ENCODE data around the gene WDR41. TPM values are rescaled to one million over a fixed set of nuclear protein-coding genes. Genes with fewer than 3 reads are reported as not detected.

The WDR41 gene
- polyA plus RNA-seq, 3 donors from 2014 or later = 27.9 to 39.8 (median 28.8) TPM

GRCh38 chr5:77431286-77431685, 60.8 kb downstream of the WDR41 start:
- Mint-ChIP-seq H3K4me3 (no peak overlapping the region), H3K27ac (no peak overlapping the region), H3K9me3 (no peaks in the 10 kb centered on the region), H3K4me1 (no peaks in the 10 kb centered on the region), H3K36me3 (peaks cover 36 to 58% (median 40%) of the 10 kb centered on the region in 3 donors), H3K27me3 (ENCODE audit: low read depth in 3 of 3) (peaks cover 0 to 3% (median 0%) of the 10 kb centered on the region in 3 donors)
- no peak for DNase-seq

GRCh38 chr5:77430726-77431125, 61.4 kb downstream of the WDR41 start:
- Mint-ChIP-seq H3K4me3 (no peak overlapping the region), H3K27me3 (ENCODE audit: low read depth in 3 of 3) (peaks cover 0 to 3% (median 0%) of the 10 kb centered on the region in 3 donors), H3K36me3 (peaks cover 35 to 52% (median 37%) of the 10 kb centered on the region in 3 donors), H3K9me3 (no peaks in the 10 kb centered on the region), H3K27ac (no peak overlapping the region), H3K4me1 (no peaks in the 10 kb centered on the region)
- DNase-seq = no peak

GRCh38 chr5:77428526-77428925, 63.6 kb downstream of the WDR41 start:
- no peaks in the 10 kb centered on the region for H3K4me1 Mint-ChIP-seq
- H3K27me3 Mint-ChIP-seq (ENCODE audit: low read depth in 3 of 3) = no peaks in the 10 kb centered on the region
- H3K27ac Mint-ChIP-seq = no peak overlapping the region
- H3K9me3 Mint-ChIP-seq = no peaks in the 10 kb centered on the region
- no peak overlapping the region for H3K4me3 Mint-ChIP-seq
- no peak for DNase-seq
- peaks cover 29 to 48% (median 40%) of the 10 kb centered on the region in 3 donors for H3K36me3 Mint-ChIP-seq

GRCh38 chr5:77427998-77428397, 64.1 kb downstream of the WDR41 start:
- DNase-seq = no peak
- no peaks in the 10 kb centered on the region for H3K4me1 Mint-ChIP-seq

GRCh38 chr5:77426670-77427069, 65.4 kb downstream of the WDR41 start:
- Mint-ChIP-seq H3K4me1 (no peaks in the 10 kb centered on the region), H3K27me3 (ENCODE audit: low read depth in 3 of 3) (no peaks in the 10 kb centered on the region), H3K9me3 (no peaks in the 10 kb centered on the region), H3K27ac (no peak overlapping the region), H3K36me3 (peaks cover 19 to 34% (median 32%) of the 10 kb centered on the region in 3 donors), H3K4me3 (no peak overlapping the region)
- DNase-seq = no peak

More at GRCh38 chr5:77427998-77428397, 64.1 kb downstream of the WDR41 start:
- H3K9me3 Mint-ChIP-seq = no peaks in the 10 kb centered on the region
- no peaks in the 10 kb centered on the region for H3K27me3 Mint-ChIP-seq (ENCODE audit: low read depth in 3 of 3)
- H3K4me3 Mint-ChIP-seq = no peak overlapping the region
- peaks cover 26 to 45% (median 39%) of the 10 kb centered on the region in 3 donors for H3K36me3 Mint-ChIP-seq
- H3K27ac Mint-ChIP-seq = no peak overlapping the region

GRCh38 chr5:77425998-77426659, 66.0 kb downstream of the WDR41 start:
- no peak for DNase-seq
- Mint-ChIP-seq H3K36me3 (peaks cover 14 to 29% (median 26%) of the 10 kb centered on the region in 3 donors), H3K27ac (no peak overlapping the region), H3K4me1 (no peaks in the 10 kb centered on the region), H3K9me3 (no peaks in the 10 kb centered on the region), H3K4me3 (no peak overlapping the region), H3K27me3 (ENCODE audit: low read depth in 3 of 3) (no peaks in the 10 kb centered on the region)

GRCh38 chr5:77425420-77425819, 66.7 kb downstream of the WDR41 start:
- Mint-ChIP-seq H3K36me3 (peaks cover 8 to 22% (median 19%) of the 10 kb centered on the region in 3 donors), H3K27me3 (ENCODE audit: low read depth in 3 of 3) (peaks cover 0 to 3% (median 0%) of the 10 kb centered on the region in 3 donors), H3K4me3 (no peak overlapping the region), H3K27ac (no peak overlapping the region), H3K9me3 (no peaks in the 10 kb centered on the region), H3K4me1 (no peaks in the 10 kb centered on the region)
- DNase-seq = no peak

- H3K27me3 Mint-ChIP-seq (ENCODE audit: low read depth in 3 of 3) = peaks cover 0 to 3% (median 0%) of the 10 kb centered on the region in 3 donors
- H3K4me1 Mint-ChIP-seq = no peaks in the 10 kb centered on the region
- H3K9me3 Mint-ChIP-seq = no peaks in the 10 kb centered on the region
Observed at GRCh38 chr5:77424921-77425320, 67.2 kb downstream of the WDR41 start.

GRCh38 chr5:77423022-77423750, 68.9 kb downstream of the WDR41 start:
- no peak overlapping the region for H3K27ac Mint-ChIP-seq
- no peak overlapping the region for H3K4me3 Mint-ChIP-seq
- H3K4me1 Mint-ChIP-seq = no peaks in the 10 kb centered on the region
- H3K9me3 Mint-ChIP-seq = no peaks in the 10 kb centered on the region
- no peak for DNase-seq
- H3K27me3 Mint-ChIP-seq (ENCODE audit: low read depth in 3 of 3) = peaks cover 0 to 3% (median 0%) of the 10 kb centered on the region in 3 donors
- peaks cover 6 to 22% (median 11%) of the 10 kb centered on the region in 3 donors for H3K36me3 Mint-ChIP-seq

More at GRCh38 chr5:77424921-77425320, 67.2 kb downstream of the WDR41 start:
- Mint-ChIP-seq H3K27ac (no peak overlapping the region), H3K4me3 (no peak overlapping the region), H3K36me3 (peaks cover 6 to 22% (median 16%) of the 10 kb centered on the region in 3 donors)
- no peak for DNase-seq

GRCh38 chr5:77420940-77421339, 71.2 kb downstream of the WDR41 start:
- Mint-ChIP-seq H3K36me3 (peaks cover 6 to 11% (median 9%) of the 10 kb centered on the region in 3 donors), H3K4me1 (no peaks in the 10 kb centered on the region), H3K4me3 (no peak overlapping the region), H3K27me3 (ENCODE audit: low read depth in 3 of 3) (peaks cover 0 to 10% (median 3%) of the 10 kb centered on the region in 3 donors), H3K27ac (no peak overlapping the region), H3K9me3 (no peaks in the 10 kb centered on the region)
- no peak for DNase-seq

GRCh38 chr5:77419644-77420582, 72.2 kb downstream of the WDR41 start:
- Mint-ChIP-seq H3K9me3 (no peaks in the 10 kb centered on the region), H3K4me1 (no peaks in the 10 kb centered on the region), H3K27ac (no peak overlapping the region), H3K4me3 (no peak overlapping the region), H3K36me3 (peaks cover 6 to 7% (median 6%) of the 10 kb centered on the region in 3 donors), H3K27me3 (ENCODE audit: low read depth in 3 of 3) (peaks cover 0 to 10% (median 4%) of the 10 kb centered on the region in 3 donors)
- no peak for DNase-seq

GRCh38 chr5:77418601-77419581, 73.2 kb downstream of the WDR41 start:
- H3K4me1 Mint-ChIP-seq = no peaks in the 10 kb centered on the region
- H3K9me3 Mint-ChIP-seq = no peaks in the 10 kb centered on the region
- H3K36me3 Mint-ChIP-seq = peaks cover 1 to 2% (median 1%) of the 10 kb centered on the region in 3 donors
- H3K4me3 Mint-ChIP-seq = no peak overlapping the region
- H3K27me3 Mint-ChIP-seq (ENCODE audit: low read depth in 3 of 3) = peaks cover 0 to 10% (median 4%) of the 10 kb centered on the region in 3 donors
- DNase-seq = no peak
- no peak overlapping the region for H3K27ac Mint-ChIP-seq

Data from immature natural killer cell (primary cell).